ENCODE data around the gene PPP6R1. TPM values are rescaled to one million over a fixed set of nuclear protein-coding genes. Genes with fewer than 3 reads are reported as not detected.

The PPP6R1 gene
- total RNA-seq, 4 donors from 2014 or later = 32.6 to 79.4 (median 34.0) TPM

DNA sequence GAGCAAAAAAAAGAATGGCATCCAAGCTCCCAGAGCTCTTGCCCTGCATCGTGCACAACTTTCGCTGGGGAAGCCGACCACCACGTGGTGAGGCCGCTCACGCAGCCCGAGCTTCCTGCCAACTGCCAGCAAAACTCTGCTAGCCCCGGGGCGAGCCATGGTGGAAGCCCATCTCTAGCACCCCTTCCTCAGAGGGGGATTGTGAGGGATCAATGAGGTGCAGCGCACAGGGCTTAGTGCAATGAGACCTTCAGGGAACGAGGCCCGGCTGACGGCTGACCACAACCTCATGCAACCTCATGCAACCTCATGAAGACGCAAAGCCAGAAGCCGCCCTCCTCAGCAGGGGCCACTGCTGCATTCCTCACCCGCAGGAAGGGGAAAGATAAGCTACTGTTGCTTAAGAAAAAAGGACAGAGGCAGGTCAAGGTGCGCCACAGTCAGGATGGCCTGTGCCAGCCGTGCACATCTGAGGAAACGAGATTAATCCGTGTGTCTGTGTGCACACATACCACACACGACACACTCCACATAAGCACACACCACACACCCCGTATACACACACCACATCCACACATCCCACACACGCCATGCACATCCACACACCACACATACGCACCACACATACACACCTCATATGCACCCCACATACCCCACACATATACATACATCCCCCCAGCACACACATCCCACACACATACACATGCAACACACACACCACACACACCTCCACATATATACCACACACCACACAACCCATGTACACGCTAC, 11.5 kb upstream of the PPP6R1 start:
- Histone ChIP-seq H3K4me1 (no peaks in the 10 kb centered on the region), H3K4me3 (no peak overlapping the region), H3K36me3 (peaks cover 0 to 86% of the 10 kb centered on the region in 2 donors), H3K27ac (no peak overlapping the region), H3K9me3 (no peaks in the 10 kb centered on the region), H3K27me3 (no peaks in the 10 kb centered on the region)
- TF ChIP-seq, protein P1, sequence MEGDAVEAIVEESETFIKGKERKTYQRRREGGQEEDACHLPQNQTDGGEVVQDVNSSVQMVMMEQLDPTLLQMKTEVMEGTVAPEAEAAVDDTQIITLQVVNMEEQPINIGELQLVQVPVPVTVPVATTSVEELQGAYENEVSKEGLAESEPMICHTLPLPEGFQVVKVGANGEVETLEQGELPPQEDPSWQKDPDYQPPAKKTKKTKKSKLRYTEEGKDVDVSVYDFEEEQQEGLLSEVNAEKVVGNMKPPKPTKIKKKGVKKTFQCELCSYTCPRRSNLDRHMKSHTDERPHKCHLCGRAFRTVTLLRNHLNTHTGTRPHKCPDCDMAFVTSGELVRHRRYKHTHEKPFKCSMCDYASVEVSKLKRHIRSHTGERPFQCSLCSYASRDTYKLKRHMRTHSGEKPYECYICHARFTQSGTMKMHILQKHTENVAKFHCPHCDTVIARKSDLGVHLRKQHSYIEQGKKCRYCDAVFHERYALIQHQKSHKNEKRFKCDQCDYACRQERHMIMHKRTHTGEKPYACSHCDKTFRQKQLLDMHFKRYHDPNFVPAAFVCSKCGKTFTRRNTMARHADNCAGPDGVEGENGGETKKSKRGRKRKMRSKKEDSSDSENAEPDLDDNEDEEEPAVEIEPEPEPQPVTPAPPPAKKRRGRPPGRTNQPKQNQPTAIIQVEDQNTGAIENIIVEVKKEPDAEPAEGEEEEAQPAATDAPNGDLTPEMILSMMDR (IDR thresholded peaks at IDR 0.05) = no peak
- TF ChIP-seq POLR2A (IDR thresholded peaks at IDR 0.05) (no peak), POLR2AphosphoS5 (IDR thresholded peaks at IDR 0.05) (no peak), EP300 (IDR thresholded peaks at IDR 0.05) (no peak)
- WGBS, 2 donors (ENCODE audit: low coverage in 1 of 2) = 79 to 86% methylated on average over 7 to 11 of the region's 25 CpGs
- no peak for ATAC-seq

DNA sequence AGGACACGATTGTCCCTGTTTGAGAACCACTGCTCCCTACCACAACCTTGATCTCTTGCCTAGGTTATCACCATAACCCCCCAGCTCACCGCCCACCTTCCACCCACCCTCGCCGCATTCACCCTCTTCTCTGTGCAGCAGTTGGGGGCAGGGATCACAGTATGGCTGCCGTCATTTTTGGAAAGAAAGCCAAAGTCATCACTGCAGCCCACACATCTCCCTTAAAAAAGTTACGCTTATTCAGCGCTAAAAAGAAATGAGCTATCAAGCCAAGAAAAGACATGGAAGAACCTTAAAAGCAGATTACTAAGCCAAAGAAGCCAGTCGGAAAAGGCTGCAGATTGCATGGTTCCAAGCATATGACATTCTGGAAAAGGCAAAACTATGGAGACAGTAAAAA, 10.5 kb upstream of the PPP6R1 start:
- TF ChIP-seq, protein P1 (IDR thresholded peaks at IDR 0.05) = no peak
- TF ChIP-seq EP300 (IDR thresholded peaks at IDR 0.05) = no peak
- TF ChIP-seq POLR2AphosphoS5 (IDR thresholded peaks at IDR 0.05) = no peak
- no peak for TF ChIP-seq POLR2A (IDR thresholded peaks at IDR 0.05)
- H3K27ac ChIP-seq = no peak overlapping the region
- 74 to 85% methylated on average over 5 to 6 of the region's 8 CpGs for WGBS, 2 donors (ENCODE audit: low coverage in 1 of 2)
- no peak for ATAC-seq
- no peak overlapping the region for H3K4me3 ChIP-seq
- H3K36me3 ChIP-seq = peaks cover 0 to 84% of the 10 kb centered on the region in 2 donors
- H3K9me3 ChIP-seq = no peaks in the 10 kb centered on the region
- no peaks in the 10 kb centered on the region for H3K27me3 ChIP-seq
- no peaks in the 10 kb centered on the region for H3K4me1 ChIP-seq

DNA sequence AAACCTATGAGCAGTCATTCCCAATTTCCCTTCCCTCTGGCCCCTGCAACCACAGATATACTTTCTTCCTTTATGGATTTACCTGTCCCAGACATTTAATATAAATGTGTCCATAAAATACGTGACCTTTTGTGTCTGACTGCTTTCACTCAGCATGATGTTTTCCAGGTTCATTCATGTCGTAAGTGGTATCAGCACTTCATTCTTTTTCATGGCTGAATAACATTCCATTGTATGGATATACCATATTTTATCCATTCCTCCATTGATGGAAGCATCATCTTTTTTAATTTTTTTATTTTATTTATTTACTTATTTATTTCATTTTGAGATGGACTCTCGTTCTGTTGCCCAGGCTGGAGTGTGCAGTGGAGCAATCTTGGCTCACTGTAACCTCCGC, 8.0 kb upstream of the PPP6R1 start:
- Histone ChIP-seq H3K27me3 (no peaks in the 10 kb centered on the region), H3K36me3 (peaks cover 0 to 68% of the 10 kb centered on the region in 2 donors), H3K4me3 (no peak overlapping the region), H3K9me3 (no peaks in the 10 kb centered on the region), H3K4me1 (no peaks in the 10 kb centered on the region), H3K27ac (no peak overlapping the region)
- TF ChIP-seq, protein P1 (IDR thresholded peaks at IDR 0.05) = no peak
- no peak for TF ChIP-seq EP300 (IDR thresholded peaks at IDR 0.05)
- TF ChIP-seq POLR2AphosphoS5 (IDR thresholded peaks at IDR 0.05) = no peak
- TF ChIP-seq POLR2A (IDR thresholded peaks at IDR 0.05) = no peak
- ATAC-seq = no peak
- WGBS, 2 donors (ENCODE audit: low coverage in 1 of 2) = 100% methylated on average over 1 to 4 of the region's 4 CpGs

GRCh38 chr19:55266404-55266803, 7.6 kb upstream of the PPP6R1 start:
- Histone ChIP-seq H3K4me3 (no peak overlapping the region), H3K27ac (no peak overlapping the region), H3K27me3 (no peaks in the 10 kb centered on the region), H3K9me3 (no peaks in the 10 kb centered on the region), H3K36me3 (peaks cover 0 to 63% of the 10 kb centered on the region in 2 donors), H3K4me1 (no peaks in the 10 kb centered on the region)
- WGBS, 2 donors (ENCODE audit: low coverage in 1 of 2) = 100% methylated on average over 3 of the region's 3 CpGs
- no peak for TF ChIP-seq POLR2AphosphoS5 (IDR thresholded peaks at IDR 0.05)
- ATAC-seq = no peak

DNA sequence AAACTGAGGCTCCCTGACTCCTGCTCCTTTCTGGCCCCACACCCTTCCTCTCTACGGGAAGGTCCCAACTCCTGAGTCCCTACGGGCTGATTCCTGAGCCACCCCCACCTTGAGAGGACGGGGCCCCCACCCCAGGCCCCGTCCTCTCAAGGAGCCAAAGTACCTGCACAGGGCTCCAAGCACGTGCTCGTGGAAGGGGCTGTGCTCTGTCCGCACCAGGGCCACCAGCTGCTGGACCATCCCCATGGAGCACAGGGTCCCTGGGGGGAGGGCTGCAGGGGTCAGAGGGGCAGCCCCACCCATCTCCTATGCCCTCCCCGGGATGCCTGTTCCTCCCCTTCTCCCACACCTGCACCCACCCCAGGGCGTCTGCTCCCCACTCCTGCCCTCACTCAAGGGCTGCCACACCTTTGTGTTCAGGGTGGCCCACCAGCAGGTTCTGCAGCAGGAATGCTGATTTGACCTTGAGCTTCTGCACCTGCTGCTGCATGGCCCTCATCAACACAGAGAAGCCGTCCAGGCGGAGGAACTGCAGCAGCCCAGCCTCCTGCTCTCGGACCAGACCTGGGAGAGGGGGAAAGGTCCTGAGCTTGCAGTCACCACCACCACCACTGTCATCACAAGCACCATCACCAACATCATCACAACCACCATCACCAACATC, 7.0 kb upstream of the PPP6R1 start:
- Histone ChIP-seq H3K36me3 (peaks cover 0 to 58% of the 10 kb centered on the region in 2 donors), H3K27me3 (no peaks in the 10 kb centered on the region), H3K4me3 (no peak overlapping the region), H3K9me3 (no peaks in the 10 kb centered on the region), H3K27ac (no peak overlapping the region), H3K4me1 (no peaks in the 10 kb centered on the region)
- TF ChIP-seq, protein P1 (IDR thresholded peaks at IDR 0.05) = no peak
- TF ChIP-seq POLR2AphosphoS5 (IDR thresholded peaks at IDR 0.05) = no peak
- WGBS, 2 donors (ENCODE audit: low coverage in 1 of 2) = 97 to 100% methylated on average over 3 to 4 of the region's 12 CpGs
- ATAC-seq = no peak

Measured in gastroesophageal sphincter (tissue), 4 donors.